Measurements from ENCODE around the gene SCN1B.
"Not testable (repeated sequence)": the region's sequence is repeated elsewhere in the genome, so short reads cannot be mapped to it uniquely, and the experiment has no call there.

Gene SCN1B

DNA sequence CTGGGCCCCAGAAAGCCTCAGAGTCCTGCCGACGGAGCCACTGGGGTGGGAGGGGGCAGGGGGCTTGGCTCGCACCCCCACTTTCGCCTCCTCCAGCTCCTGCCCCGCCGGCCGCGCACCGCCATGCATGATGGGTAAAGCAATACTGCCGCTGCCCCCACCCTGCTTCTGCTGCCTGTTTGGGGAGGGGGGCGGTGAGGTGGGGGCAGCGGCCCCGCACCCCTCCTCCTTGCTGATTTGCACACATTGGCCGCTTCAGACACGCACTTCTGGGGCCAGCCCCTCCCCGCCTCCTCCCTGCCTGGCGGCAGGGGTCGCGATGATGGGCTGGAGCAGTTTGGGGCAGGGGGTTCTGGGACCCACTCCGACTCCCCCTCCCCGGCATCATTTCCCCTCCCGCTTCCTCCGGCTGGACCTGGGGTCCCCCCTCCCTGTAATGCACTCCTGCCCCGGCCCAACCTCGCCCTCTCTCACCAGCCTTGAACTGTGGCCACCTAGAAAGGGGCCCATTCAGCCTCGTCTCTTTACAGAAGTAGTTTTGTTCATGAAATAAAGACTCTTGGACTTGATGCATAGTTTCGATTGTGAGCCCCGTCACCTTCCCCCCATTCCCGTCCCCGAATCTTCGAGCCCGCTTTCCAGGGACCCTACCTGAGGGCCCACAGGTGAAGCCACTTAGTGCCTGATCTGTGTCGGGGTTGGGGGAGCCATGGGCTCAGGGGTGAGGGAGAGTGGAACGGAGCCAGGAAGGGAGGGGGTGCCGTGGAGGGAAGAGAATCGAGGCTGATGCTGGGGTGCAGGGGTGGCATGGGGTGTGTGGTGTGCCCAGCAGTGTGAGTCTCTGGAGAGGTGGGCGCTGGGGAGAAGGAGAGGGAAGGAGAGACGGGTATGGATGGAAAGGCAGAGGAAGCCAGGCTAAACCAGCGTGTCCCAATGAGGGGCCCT, 9.9 kb downstream of the SCN1B start:
- DNase-seq = no peak

DNA sequence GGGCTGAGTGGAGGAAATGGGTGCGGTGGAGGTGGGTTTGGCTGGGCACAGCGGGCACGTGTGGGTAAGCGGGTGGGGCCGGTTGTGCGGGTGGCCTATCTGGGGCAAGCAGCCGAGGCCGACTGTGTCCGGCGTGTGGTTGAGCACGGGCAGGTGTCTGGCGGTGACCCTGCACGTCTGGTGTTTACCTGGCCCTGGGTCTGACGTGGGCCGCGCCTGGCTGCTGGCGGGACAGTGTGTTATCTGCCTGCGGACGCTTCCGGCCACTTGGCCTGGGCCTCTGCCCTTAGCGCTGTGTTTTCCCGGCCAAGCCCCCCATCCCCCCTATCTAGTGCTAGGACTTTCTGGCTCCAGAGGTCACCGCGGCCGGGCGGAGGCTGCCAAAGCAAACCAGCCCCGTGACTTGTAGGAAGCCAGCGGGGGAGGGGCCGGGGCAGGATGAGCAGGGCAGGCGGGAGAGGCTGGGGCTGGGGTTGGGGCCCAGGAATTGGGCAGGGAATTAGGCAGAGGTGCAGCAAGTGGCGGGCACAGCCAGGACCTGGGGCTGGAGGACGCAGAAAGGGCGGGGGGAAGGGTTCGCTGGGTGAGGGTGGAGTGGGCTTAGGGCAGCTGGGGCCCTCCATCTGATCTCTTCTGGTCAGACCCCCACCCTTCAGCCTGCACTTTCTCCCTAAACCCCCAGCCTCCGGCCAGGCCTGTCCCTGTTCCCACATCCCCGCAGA, 10.7 kb downstream of the SCN1B start:
- peak; percentile 23 for DNase-seq

DNA sequence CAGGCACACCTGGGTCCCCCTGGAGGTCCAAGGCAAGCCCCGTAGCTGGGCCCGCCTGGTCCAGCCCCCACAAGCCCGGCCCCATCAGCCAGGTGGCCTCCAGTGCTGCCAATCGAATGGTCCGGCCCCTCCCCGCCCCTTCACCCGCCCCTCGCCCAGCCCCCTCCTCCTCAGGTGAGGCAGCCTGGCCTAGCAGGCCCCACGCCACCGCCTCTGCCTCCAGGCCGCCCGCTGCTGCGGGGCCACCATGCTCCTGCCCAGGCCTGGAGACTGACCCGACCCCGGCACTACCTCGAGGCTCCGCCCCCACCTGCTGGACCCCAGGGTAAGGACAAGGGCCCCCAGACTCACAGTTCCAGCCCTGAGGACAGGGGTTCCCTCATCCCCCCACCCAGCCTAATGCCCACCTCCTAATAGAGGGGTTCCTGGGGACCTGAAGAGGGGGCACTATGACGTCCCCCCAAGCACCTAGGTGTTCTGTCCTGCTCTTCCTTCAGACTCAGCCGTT, 11.3 kb downstream of the SCN1B start, which contains the start of gene HPN:
Gene HPN (plus strand): TSS at position 174 of the 508 bp plus-strand sequence. CDS start 786 bp downstream, outside the sequence.
- DNase-seq = no peak

DNA sequence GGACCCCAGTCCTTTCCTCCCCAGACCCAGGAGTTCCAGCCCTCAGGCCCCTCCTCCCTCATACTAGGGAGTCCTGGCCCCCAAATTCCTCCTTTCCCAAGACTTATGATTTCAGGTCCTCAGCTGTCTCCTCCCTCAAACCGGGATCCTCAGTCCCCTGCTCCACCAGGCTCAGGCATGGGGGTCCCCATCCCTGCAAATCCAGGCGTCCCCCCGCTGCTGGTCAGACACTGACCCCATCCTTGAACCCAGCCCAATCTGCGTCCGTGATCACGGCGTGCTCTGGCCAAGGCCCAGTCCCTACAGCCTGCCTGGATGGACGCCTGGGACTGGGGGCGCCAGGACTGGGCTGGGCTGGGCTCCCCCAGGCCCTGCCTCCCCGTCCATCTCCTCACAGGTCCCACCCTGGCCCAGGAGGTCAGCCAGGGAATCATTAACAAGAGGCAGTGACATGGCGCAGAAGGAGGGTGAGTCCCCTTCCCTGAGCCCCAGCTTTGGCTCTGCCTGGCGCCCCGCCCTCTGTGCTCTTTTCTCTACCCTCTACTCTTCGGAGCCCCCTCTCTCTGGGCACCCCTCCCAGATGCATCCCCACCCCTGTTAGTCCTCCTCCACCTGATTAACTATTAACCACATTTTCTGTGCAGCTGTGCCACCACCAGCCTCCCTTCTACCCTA, 11.9 kb downstream of the SCN1B start:
- DNase-seq = no peak

DNA sequence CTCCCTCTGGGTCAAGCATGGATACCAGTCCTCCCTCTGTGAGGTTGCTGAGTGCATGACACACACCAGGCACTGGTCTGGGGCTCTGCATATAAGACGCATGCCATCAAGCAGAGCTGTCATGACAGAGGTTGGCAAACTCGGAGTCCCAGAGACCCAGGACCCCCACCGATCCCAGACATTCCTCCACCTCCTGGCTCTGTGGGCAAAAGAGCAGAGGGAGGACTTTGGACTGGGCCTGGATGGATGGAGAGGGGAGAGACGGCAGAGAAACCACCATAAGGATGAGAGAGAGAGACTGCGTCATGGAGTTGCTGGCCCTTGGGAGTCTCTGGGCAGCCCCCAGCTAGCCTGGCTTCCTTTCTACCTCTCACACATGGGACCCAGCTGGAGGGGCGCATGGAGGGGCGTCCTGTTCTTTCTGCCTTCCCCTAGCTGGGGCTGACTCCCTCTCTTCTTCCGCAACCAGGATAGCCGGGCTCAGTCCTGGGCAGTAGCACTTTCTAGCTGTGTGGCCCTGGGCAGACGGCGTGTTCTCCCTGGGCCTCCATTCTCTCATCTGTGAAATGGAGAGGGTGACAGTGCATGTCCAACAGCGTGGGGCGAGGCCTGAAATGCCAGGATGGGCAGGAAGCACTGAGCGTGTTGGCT, 12.8 kb downstream of the SCN1B start:
- DNase-seq = no peak

DNA sequence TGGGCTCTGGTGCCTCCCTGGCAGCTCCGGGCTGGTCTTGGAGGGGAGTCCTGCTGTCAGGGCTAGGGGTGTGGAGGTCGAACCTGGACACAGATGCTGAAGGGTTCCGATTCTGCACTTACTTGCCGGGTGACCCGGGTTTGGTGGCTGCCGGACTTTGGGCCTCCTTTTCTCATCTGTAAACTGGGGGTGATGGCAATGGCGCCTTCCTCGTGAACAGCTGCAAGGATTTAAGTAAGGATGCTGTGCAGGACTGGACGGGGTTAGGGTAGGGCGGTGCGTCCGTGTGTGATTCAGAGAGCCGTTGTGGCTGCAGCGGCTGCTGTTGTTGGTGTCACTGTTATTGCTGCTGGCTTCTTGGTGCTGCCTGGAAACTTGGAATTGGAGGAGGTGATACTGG, 13.6 kb downstream of the SCN1B start:
- DNase-seq = no peak

DNA sequence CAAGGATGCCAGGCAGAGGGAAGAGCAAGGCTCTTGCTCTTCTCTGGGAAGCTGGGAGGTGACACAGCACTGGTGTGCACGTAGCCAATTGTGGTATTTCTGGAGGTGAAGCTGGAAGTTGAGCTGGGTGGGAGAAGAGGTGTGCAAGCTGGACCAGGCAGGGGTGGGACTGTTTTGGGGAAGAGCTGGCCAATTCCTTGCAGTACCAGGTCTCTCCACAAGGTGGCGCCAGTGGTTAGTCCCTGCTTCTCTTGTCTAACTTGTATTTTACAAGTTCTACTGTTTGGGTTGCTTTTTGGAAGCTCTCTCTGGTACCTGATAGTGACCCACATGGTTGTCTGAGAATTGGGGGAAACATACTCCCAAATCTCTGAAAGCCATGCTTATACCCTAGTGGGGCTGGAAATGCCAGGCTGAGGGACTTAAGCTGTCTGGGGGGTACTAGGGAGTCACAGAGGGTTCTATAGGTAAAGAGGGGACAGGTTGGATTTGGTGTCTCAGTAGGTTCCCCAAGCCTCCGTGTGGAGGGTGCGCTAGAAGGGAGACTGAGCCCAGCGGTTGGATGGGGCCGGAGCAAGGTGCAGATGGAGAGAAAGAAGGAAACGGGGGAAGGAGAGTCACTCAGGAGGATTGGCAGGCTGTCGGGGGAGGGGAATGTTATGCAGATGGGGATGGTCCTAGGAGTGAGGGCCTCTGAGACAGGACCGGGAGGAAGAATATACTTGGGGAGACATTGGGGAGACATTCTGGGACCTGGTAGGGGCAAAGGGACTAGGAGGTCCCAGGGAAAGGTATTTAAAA, 14.2 kb downstream of the SCN1B start:
- peak; percentile 65 for DNase-seq

DNA sequence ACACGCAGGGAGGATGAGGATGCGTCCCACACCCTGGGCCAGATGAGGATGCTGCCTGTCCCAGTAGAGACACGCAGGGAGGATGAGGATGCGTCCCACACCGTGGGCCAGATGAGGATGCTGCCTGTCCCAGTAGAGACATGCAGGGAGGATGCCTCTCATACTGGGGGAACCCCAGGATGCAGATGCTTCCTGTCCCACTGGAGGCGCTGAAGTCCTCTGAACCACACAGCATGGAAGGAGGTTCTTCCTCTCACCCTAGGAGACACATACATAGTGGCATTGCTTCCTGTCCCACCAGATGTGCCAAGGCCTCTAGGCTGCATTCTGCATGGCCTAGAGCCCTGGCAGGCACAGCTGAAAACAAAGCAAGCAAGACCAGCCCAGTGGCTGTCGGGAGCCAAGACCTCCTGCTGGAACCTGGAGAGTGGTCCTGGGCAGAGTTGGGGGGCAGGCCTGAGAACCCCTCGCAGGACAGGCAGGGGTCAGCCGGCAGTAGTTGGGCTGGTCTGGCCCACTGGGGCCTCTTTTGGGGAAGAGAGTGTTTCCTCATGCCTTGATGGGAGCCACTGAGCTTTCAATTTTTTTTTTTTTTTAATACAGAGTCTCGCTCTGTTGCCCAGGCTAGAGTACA, 15.5 kb downstream of the SCN1B start:
- peak; percentile 42 for DNase-seq

DNA sequence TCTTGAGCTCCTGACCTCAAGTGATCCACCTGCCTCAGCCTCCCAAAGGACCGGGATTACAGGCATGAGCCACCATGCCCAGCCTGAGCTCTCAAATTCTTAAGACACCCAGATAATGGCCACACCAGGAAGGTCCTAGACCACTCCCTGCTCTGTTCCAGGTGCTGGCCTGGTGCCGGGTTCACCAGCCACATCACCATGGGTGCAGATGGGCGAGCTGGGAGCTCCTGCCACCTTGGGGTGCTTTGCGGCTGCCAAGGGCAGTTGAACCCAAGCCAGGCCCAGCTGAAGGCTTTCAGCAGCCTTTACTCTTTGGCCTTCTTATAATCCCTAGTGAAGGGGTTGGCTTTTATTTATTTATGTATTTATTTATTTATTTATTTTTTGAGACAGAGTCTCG, 16.2 kb downstream of the SCN1B start:
- no peak for DNase-seq

DNA sequence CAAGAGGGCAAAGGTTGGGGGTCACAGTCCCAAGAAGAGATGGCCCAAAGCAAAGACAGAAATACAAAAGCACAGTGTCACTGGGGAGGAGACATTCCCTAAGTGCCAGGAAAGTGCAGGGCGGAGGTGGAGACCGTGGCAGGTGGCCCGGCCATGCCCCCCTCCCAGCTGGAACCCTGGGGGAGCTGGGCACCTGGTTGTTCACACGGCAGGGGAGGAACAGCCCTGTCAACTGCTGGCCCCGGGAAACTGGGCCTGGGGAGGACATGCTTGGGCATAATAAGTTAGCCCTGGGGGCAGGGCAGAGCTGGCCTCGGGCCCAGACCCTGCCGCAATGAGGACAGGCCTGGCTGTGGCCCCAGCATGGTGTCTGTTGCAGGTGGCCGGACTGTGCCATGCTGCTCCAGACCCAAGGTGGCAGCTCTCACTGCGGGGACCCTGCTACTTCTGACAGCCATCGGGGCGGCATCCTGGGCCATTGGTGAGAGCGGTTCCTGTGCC, 18.7 kb downstream of the SCN1B start:
- DNase-seq = no peak

DNA sequence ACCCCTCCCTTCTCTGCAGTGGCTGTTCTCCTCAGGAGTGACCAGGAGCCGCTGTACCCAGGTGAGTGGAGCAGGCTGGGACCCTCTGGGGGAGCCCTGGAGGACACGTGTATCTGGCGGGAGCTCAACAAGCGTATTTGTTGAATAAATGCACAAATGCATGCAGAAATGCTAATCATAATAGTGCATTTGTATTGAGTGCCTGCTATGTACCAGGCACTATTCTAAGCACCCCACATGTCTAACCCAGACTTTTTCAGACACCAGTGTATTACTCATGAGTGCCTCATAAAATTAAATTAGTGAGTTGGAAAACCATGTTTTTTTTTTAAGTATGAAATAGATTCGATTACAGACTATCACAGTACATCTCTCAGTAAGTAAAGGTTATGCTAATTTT, 19.2 kb downstream of the SCN1B start:
- DNase-seq = no peak

DNA sequence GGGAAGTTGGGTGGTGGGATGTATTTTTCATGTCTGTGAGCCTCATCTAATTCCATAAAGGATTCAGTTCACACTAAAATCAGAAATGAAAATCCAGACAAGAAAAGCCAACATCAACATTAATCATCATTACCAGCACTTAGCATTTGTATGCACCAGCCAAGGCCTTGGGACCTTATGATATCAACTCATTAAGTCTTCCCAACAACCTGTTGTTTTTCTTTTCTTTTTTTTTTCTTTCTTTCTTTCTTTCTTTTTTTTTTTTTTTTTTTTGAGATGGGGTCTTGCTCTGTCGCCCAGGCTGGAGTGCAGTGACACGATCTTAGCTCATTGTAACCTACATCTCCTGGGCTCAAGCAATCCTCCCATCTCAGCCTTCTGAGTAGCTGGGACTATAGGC, 20.4 kb downstream of the SCN1B start:
- not testable (repeated sequence) for DNase-seq

DNA sequence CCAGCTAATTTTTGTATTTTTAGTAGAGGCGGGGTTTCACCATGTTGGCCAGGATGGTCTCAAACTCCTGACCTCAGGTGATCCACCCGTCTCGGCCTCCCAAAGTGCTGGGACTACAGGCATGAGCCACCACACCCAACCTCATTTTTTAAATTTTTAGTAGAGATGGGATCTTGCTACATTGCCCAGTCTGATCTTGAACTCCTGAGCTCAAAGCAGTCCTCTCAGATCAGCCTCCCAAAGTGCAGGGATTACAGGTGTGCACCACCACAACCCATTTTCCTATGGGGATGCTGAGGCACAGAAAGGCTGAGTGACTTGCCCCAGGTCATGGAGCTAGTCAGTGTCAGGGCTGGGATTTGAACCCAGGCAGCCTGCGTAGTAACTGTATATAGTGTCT, 21.0 kb downstream of the SCN1B start:
- DNase-seq = not testable (repeated sequence)

DNA sequence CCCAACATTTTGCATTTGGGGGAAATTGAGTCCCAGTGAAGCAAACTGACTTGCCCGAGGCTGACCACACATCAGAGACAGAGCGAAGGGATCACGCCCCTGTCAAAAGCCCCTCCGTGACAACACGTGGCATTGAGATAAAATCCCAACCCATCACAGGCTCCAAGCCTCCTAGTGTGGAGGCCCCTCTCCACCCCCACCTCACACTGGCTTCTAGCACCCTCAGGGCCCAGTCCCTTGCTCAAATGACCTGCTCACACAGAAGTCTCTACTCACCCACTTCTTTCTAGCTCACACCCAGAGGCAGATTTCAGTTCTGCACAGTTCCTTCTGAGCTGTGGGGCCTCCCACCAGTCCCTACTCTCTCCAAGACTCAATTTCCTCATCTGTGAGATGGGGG, 21.5 kb downstream of the SCN1B start:
- DNase-seq = no peak

DNA sequence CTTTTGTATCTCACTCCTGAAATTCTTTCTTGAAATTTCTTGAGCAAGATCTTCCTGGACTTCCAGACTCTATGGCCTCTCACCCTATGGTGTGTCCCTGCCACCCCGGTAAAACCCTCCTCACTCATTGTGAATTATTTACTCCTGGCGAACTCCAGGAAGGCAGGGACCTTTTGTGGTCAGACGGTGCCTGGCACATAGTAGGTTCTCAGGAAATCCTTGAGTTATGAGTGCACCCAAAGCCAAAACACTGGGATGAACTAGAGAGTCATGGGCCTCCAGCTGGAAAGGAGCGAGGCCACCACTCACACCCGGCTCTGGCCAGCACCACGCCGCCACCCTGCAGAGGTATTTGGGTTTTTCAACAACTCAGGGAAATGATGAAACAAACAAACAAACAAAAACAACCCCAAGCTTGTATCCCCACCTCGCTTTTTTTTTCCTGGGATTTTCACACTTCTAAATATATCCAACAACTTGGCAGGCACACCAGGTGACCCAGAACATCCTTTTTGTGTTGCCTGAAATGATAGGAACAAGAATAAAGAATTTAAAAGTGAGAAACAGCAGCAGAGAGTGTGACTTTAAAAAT, 22.4 kb downstream of the SCN1B start:
- DNase-seq = no peak

DNA sequence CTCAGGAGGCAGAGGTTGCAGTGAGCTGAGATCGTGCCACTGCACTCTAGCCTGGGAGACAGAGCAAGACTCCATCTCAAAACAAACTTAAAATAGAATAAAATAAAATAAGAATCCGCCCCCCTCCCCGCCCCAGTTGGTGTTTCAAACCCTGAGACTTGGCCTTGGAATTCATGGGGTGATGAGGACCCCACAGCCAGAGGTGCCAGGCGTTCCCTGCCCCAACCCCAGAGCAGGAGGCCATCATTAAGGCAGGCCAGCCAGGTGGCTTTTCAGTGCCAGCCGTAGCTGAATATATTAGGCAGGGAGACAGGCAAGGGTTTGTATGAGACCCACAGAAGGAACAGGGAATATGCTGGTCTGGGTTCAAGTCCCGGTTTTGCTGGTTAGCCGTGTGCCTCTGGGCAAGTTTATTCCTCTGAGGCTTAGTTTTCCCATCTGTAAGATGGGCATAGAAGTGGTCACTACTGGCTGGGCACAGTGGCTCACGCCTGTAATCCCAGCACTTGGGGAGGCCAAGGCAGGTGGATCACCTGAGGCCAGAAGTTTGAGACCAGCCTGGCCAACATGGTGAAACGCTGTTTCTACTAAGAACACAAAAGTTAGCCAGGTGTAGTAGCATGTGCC, 23.5 kb downstream of the SCN1B start:
- no peak for DNase-seq

DNA sequence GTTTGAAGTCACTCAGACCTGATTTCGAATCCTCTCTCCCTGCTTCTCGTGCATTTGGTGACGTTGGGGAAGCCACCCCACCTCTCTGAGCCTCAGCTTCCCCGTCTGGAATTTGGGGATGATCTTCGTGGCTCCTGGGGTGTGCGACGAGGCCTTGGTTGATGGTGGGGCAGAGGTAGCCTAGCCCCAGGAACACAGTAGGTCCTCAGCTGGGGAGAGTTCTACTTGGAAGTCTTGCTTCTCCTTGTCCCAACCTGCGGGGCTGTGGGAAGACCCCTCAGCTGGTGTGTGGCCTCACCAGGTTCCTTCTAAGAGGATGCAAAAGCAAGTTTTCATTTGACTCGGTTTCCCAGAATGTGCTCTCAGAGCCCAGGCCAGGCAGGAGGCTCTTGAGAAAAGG, 24.4 kb downstream of the SCN1B start:
- no peak for DNase-seq

DNA sequence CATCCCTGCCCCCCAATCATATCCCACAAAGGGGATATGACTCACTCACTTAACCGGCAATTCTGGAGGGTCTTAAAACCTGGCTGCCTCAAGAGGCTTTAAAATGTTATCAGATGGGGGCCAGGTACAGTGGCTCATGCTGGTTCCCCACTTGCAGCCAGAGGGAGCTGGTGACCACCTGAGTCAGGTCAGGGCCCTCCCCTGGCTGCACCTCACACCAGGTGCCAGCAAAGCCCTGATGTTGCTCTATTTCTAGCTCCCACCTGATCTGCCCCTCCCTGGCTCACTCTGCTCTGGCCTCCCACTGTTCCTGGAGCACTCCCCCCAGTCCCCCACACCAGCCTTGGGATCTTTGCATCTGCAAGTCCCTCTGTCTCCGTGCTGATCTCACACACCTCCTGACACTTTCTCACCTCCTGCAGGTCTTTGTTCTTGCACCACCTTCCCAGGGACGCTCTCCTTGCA, 25.5 kb downstream of the SCN1B start:
- no peak for DNase-seq

DNA sequence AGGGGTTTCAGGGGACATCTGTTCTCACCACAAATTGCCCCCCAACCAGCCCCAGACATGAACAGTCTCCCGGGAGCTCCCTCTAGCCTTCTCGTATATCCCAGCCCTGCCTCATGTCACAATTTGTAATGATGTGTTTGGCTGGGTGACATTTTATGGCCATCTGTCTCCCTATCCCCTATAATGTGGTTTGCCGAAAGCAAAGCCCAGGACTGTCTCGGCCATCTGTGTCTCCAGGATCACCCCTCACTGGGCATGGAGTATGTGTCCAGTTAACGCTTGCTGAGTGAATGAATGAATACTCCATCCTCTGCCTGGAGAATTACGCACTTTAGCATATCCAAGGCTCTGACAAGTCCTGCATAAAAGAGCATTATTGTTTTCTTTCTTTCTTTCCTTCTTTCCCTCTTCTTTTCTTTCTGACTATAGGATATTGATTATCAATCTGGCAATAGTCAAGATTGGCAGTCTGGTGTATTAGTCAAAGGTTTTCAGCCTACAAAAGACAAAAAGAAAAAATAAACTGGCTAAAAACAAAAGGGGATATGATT, 26.3 kb downstream of the SCN1B start:
- DNase-seq = no peak

DNA sequence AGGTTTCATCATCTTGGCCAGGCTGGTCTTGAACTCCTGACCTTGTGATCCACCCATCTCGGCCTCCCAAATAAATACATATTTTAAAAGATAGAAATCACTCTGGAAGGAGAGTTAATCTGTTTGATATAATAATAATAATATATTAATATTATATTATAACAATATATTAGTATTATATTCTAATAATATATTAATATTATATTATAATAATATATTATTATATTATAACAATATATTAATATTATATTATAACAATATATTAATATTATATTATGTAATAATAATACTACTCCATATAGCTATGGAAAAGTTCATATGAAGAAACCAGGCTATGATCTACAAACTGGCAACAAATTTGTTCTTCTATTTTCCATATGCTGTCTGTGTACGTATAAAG, 28.1 kb downstream of the SCN1B start:
- DNase-seq = no peak
